HEK293T (cell line): ENCODE measurements around the gene KCND3.

Experiments
- BHLHE40 ChIP-seq: fragments of 450-650 bp; IDR thresholded peaks from 2 replicates; pipeline ENCODE4 v1.6.1; 2016; ENCODE audit warnings: mild to moderate bottlenecking, moderate library complexity, borderline replicate concordance
- FOXA1 ChIP-seq: fragments of 450-650 bp; IDR thresholded peaks from 2 replicates; pipeline ENCODE4 v1.6.1; 2016; ENCODE audit warnings: mild to moderate bottlenecking
- FOXM1 ChIP-seq: fragments of 450-650 bp; IDR thresholded peaks from 2 replicates; pipeline ENCODE4 v1.6.1; 2017; ENCODE audit warnings: mild to moderate bottlenecking, borderline replicate concordance
- L3MBTL2 ChIP-seq: fragments of 450-650 bp; conservative IDR thresholded peaks from 2 replicates; pipeline ENCODE4 v1.6.1; 2016; ENCODE audit warnings: mild to moderate bottlenecking
- SUZ12 ChIP-seq: fragments of 450-650 bp; IDR thresholded peaks from 2 replicates; pipeline ENCODE4 v1.6.1; 2016; ENCODE audit warnings: mild to moderate bottlenecking
- TF ChIP-seq, protein P1 (sequence below): fragments of 450-650 bp; IDR thresholded peaks from 2 replicates; pipeline ENCODE4 v1.6.1; 2016

DNA sequence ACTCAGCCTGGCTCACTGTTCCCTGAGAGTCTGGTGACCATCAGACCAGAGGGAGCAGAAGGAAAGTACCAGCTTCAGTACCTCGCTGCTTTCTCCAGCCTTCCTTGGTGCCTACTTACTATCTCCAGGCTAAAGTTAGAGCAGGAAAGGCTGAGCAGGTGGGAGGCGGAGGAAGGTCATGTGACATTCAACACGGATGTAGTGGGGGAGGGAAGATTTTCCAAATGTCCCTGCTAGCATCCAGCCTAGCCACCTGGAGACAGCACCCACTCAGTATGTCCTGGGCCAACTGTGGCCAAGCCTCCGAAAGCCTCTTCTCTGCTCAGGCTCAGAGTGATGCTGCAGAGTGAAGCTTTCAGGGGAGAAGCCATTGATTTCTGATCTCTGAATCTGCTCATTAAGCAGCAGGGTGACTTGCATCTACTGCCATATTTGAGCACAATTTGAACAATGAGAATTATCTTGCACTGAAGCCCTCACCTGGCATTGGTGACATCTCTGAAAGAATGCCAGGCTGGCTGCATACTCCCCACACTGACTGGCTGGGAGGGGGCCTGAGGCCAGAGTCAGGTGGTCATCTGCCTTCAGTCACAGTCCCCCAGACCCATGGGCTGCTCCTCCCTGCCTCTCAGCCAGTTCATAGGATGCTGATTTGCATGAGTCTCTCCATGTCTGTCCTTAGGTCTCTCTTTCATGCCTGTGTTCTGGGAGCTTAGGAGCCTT is 86.2 kb downstream of the KCND3 start:
- TF ChIP-seq FOXA1 (no peak), FOXM1 (no peak), SUZ12 (no peak), L3MBTL2 (no peak), BHLHE40 (no peak)
- TF ChIP-seq, protein P1, sequence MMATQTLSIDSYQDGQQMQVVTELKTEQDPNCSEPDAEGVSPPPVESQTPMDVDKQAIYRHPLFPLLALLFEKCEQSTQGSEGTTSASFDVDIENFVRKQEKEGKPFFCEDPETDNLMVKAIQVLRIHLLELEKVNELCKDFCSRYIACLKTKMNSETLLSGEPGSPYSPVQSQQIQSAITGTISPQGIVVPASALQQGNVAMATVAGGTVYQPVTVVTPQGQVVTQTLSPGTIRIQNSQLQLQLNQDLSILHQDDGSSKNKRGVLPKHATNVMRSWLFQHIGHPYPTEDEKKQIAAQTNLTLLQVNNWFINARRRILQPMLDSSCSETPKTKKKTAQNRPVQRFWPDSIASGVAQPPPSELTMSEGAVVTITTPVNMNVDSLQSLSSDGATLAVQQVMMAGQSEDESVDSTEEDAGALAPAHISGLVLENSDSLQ = no peak
